Uterus (tissue), 2 donors: ENCODE data around the gene NEAT1.

Experiments used
- CTCF ChIP-seq, 4 experiments: fragments of 200-600 bp in 2 of 4; fragments of 450-650 bp in 2 of 4; sonication (generic) in 2 of 4; IDR thresholded peaks; one replicate each; pipeline ENCODE4 v1.5.1; 2016 to 2019; ENCODE audit warnings: antibody characterized with exemption in 4 of 4, mild to moderate bottlenecking in 2 of 4, moderate library complexity in 1 of 4
- POLR2A ChIP-seq, 2 donors: fragments of 450-650 bp; IDR thresholded peaks; one replicate each; pipeline ENCODE4 v1.6.1; 2016; ENCODE audit warnings: antibody characterized with exemption in 2 of 2, mild to moderate bottlenecking in 1 of 2, moderate library complexity in 1 of 2

DNA sequence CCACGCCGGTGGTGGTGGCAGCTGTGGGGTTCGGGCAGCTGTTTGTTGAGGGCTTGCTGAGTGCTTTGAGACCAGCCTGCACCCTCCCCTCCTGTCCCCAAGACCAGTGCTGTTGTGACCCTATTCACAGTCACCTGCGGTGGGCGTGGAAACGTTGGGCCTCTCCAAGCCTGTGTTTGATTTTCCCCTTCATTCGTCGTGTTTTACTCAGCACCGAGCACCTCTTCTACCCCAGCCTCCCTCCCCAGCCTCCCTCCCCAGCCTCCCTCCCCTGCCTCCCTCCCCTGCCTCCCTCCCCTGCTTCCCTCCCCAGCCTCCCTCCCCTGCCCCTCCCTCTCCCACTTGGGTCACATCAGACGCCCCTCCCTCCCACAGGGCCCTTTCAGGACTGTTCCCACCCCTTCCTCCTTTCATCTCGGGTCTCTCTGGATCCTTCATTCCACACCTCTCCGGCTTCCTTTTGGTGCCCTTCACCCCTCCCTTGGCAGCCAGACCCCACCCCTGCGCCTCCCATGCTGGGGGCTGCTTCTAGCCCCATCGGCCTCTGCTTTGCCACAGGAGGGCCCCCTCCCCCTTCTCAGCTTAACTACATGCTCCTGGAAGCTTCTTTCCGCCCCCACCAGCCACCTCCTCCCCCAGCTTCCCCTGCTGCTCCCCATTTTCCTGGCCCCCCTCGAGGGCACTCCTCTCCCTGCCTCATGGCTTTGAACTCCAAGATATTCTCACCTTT lies 21.4 kb upstream of the NEAT1 start:
- TF ChIP-seq CTCF (IDR thresholded peaks at IDR 0.05): no peak
- no peak for TF ChIP-seq POLR2A (IDR thresholded peaks at IDR 0.05)
